NCI-H510A treated with DMSO at 0.1 percent for 48 hours (cell line): ENCODE measurements around the gene RAP1GAP2.
"Not testable (repeated sequence)": the region's sequence is repeated elsewhere in the genome, so short reads cannot be mapped to it uniquely, and the experiment has no call there.

Experiments
- DNase-seq: peaks from one replicate; lab custom pipeline; 2025; lab: John Stamatoyannopoulos, UW

RAP1GAP2 gene

GRCh38 chr17:2814481-2815341, 18.5 kb downstream of the RAP1GAP2 start:
- DNase-seq = no peak

GRCh38 chr17:2815781-2816185, 19.5 kb downstream of the RAP1GAP2 start:
- DNase-seq = no peak

GRCh38 chr17:2816688-2817087, 20.4 kb downstream of the RAP1GAP2 start:
- DNase-seq = no peak

GRCh38 chr17:2819294-2819693, 23.1 kb downstream of the RAP1GAP2 start:
- DNase-seq = not testable (repeated sequence)

GRCh38 chr17:2819921-2820501, 23.8 kb downstream of the RAP1GAP2 start:
- no peak for DNase-seq

- DNase-seq = no peak
Measured at GRCh38 chr17:2821868-2822267, 25.6 kb downstream of the RAP1GAP2 start.

GRCh38 chr17:2822358-2822757, 26.1 kb downstream of the RAP1GAP2 start:
- no peak for DNase-seq

- DNase-seq = no peak
Measured at GRCh38 chr17:2825253-2825970, 29.2 kb downstream of the RAP1GAP2 start.

- DNase-seq = peak; percentile 66
Measured at GRCh38 chr17:2828397-2829038, 32.3 kb downstream of the RAP1GAP2 start.

GRCh38 chr17:2830678-2831077, 34.4 kb downstream of the RAP1GAP2 start:
- DNase-seq = no peak

GRCh38 chr17:2835780-2836179, 39.5 kb downstream of the RAP1GAP2 start:
- no peak for DNase-seq

GRCh38 chr17:2837147-2837561, 40.9 kb downstream of the RAP1GAP2 start:
- DNase-seq = no peak

GRCh38 chr17:2841606-2842005, 45.4 kb downstream of the RAP1GAP2 start:
- no peak for DNase-seq

- no peak for DNase-seq
Measured at GRCh38 chr17:2842464-2842863, 46.2 kb downstream of the RAP1GAP2 start.

GRCh38 chr17:2844416-2844815, 48.2 kb downstream of the RAP1GAP2 start:
- peak; percentile 76 for DNase-seq

- peak; percentile 42 for DNase-seq
Measured at GRCh38 chr17:2847381-2848333, 51.4 kb downstream of the RAP1GAP2 start.

- no peak for DNase-seq
Measured at GRCh38 chr17:2849327-2849670, 53.1 kb downstream of the RAP1GAP2 start.

GRCh38 chr17:2850991-2851390, 54.8 kb downstream of the RAP1GAP2 start:
- DNase-seq = no peak

GRCh38 chr17:2851615-2852014, 55.4 kb downstream of the RAP1GAP2 start:
- DNase-seq = no peak

- no peak for DNase-seq
Measured at GRCh38 chr17:2852221-2852620, 56.0 kb downstream of the RAP1GAP2 start.

GRCh38 chr17:2852729-2853282, 56.6 kb downstream of the RAP1GAP2 start:
- no peak for DNase-seq
